Stomach (tissue), 4 donors: ENCODE measurements around the gene HEATR9.

ENCODE experiments used
- EP300 ChIP-seq: sonication (generic); formaldehyde crosslinking; IDR thresholded peaks from one replicate; pipeline ENCODE4 v1.6.1; 2017; ENCODE audit warnings: antibody characterized with exemption
- POLR2A ChIP-seq, 4 donors: fragments of 450-650 bp; IDR thresholded peaks; one replicate each; pipeline ENCODE4 v1.6.1; 2016; ENCODE audit warnings: antibody characterized with exemption in 4 of 4, control low read depth in 2 of 4, mild to moderate bottlenecking in 1 of 4, moderate library complexity in 1 of 4
- POLR2AphosphoS5 ChIP-seq, 3 donors: sonication (generic); formaldehyde crosslinking; IDR thresholded peaks; one replicate each; pipeline ENCODE4 v1.6.1; 2016; ENCODE audit warnings: antibody characterized with exemption in 3 of 3
- TF ChIP-seq, protein P1 (sequence below), 7 experiments: fragments of 450-650 bp in 4 of 7; fragments of 200-600 bp in 3 of 7; sonication (generic) in 3 of 7; IDR thresholded peaks; one replicate each; pipeline ENCODE4 v1.5.1; 2016 to 2019; ENCODE audit warnings: antibody characterized with exemption in 7 of 7, control low read depth in 2 of 7, mild to moderate bottlenecking in 1 of 7

DNA sequence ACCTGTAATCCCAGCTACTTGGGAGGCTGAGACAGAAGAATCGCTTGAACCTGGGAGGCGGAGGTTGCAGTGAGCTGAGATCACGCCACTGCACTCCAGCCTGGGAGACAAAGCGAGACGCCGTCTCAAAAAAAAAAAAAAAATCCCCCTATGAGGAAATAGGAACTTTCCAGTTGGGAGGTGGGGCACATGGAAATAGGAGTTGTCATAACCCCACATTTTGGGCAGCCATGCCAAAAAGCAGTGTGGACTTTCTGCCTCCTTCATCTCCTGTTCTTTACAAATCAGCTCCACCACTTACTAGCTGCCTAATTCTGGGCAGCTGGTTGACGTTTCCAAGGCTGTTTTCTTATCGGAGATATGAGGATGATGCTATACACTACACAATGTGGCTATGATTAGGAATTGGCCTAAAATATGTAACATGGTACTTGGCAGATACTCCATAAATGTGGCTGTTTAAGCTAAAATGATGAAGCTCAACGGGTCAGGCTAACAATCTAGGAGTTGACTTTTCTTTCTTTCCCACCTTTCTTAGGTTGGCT, 33.0 kb upstream of the HEATR9 start:
- TF ChIP-seq POLR2AphosphoS5 (IDR thresholded peaks at IDR 0.05) (no peak), EP300 (no peak), POLR2A (IDR thresholded peaks at IDR 0.05) (no peak)
- TF ChIP-seq, protein P1, sequence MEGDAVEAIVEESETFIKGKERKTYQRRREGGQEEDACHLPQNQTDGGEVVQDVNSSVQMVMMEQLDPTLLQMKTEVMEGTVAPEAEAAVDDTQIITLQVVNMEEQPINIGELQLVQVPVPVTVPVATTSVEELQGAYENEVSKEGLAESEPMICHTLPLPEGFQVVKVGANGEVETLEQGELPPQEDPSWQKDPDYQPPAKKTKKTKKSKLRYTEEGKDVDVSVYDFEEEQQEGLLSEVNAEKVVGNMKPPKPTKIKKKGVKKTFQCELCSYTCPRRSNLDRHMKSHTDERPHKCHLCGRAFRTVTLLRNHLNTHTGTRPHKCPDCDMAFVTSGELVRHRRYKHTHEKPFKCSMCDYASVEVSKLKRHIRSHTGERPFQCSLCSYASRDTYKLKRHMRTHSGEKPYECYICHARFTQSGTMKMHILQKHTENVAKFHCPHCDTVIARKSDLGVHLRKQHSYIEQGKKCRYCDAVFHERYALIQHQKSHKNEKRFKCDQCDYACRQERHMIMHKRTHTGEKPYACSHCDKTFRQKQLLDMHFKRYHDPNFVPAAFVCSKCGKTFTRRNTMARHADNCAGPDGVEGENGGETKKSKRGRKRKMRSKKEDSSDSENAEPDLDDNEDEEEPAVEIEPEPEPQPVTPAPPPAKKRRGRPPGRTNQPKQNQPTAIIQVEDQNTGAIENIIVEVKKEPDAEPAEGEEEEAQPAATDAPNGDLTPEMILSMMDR (IDR thresholded peaks at IDR 0.05): no peak
